Lower leg skin (tissue), 3 donors: Measurements from ENCODE around the gene SLC12A4.

ENCODE experiments used
- POLR2A ChIP-seq, 2 donors: fragments of 450-650 bp; IDR thresholded peaks; one replicate each; pipeline ENCODE4 v1.6.1; 2016 to 2017; ENCODE audit warnings: antibody characterized with exemption in 2 of 2, mild to moderate bottlenecking in 1 of 2, moderate library complexity in 1 of 2
- TF ChIP-seq, protein P1 (sequence below), 3 donors: fragments of 450-650 bp; IDR thresholded peaks; one replicate each; pipeline ENCODE4 v1.5.1; 2016; ENCODE audit warnings: antibody characterized with exemption in 3 of 3, mild to moderate bottlenecking in 3 of 3, moderate library complexity in 2 of 3

DNA sequence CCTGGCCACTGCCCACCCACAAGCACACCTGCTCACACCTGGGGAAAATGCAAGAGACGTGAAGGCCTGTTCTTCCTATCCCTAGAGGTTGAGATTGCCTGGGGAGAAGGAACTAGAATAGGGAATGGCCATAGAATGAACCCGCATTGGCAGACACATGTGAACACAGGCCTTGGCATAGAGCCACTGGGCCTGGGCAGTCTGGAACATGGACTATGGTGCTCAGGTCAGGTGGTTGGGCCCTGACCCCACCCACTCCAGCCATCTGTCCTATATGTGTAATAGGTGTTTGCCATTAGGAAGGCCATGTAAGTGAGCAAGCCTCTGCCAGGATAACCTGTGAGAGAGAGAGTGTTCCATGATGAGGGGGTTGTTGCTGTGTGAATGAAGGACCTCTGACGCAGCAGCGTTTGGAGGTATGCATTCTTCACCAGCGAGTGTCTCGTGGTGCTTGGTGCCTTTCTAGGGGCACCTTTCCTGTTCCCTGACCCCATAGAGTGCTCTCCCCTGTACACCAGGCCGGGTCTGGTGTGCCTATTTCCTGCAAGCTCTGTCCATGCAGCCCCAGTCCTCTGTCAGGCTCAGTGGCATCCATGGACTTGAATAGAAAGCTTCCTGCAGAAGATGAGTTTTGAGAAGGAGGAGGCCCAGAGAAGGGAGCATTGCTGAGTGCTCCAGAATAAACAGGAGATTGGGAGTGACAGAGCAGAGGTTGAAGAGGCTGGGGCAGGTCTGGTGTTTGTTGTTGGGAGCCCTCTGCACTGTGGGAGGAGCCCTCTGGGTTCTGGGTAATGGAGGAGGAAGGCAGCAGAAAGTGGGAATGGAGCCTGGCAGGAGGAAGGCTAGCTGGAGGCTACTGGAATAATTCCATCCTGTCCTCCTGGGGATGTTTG, 52.4 kb downstream of the SLC12A4 start:
- TF ChIP-seq, protein P1, sequence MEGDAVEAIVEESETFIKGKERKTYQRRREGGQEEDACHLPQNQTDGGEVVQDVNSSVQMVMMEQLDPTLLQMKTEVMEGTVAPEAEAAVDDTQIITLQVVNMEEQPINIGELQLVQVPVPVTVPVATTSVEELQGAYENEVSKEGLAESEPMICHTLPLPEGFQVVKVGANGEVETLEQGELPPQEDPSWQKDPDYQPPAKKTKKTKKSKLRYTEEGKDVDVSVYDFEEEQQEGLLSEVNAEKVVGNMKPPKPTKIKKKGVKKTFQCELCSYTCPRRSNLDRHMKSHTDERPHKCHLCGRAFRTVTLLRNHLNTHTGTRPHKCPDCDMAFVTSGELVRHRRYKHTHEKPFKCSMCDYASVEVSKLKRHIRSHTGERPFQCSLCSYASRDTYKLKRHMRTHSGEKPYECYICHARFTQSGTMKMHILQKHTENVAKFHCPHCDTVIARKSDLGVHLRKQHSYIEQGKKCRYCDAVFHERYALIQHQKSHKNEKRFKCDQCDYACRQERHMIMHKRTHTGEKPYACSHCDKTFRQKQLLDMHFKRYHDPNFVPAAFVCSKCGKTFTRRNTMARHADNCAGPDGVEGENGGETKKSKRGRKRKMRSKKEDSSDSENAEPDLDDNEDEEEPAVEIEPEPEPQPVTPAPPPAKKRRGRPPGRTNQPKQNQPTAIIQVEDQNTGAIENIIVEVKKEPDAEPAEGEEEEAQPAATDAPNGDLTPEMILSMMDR (IDR thresholded peaks at IDR 0.05) = no peak
- TF ChIP-seq POLR2A (IDR thresholded peaks at IDR 0.05) = no peak
